Thyroid gland (tissue), 4 donors: Measurements from ENCODE around the gene CFP. TPM values are rescaled to one million over a fixed set of nuclear protein-coding genes. Genes with fewer than 3 reads are reported as not detected.
A peak's percentile ranks its signal among the peaks of the same experiment; 100 is the strongest.

ENCODE experiments used
- DNase-seq, 2 donors: peaks; one replicate each; pipeline ENCODE4 v3.0.0-alpha.2; 2019
- H3K27ac ChIP-seq, 3 donors: fragments of 200-600 bp; sonication (generic); 1 replicate in 2 of 3; 2 replicates in 1 of 3; pipeline ENCODE4 v1.5.1; 2016 to 2019; ENCODE audit warnings: mild to moderate bottlenecking in 1 of 3, moderate library complexity in 1 of 3
- H3K27me3 ChIP-seq: fragments of 200-600 bp; sonication (generic); one replicate; pipeline ENCODE4 v1.5.1; 2019
- H3K36me3 ChIP-seq, 2 donors: fragments of 200-600 bp; sonication (generic); one replicate each; pipeline ENCODE4 v1.5.1; 2016 to 2019
- H3K4me1 ChIP-seq, 2 donors: fragments of 200-600 bp; sonication (generic); one replicate each; pipeline ENCODE4 v1.5.1; 2017 to 2019
- H3K4me3 ChIP-seq, 3 donors: fragments of 200-600 bp; sonication (generic); replicated peaks in 1 of 3; 1 replicate in 2 of 3; 2 replicates in 1 of 3; pipeline ENCODE4 v1.5.1; 2016; ENCODE audit warnings: mild to moderate bottlenecking in 1 of 3
- H3K9me3 ChIP-seq: fragments of 200-600 bp; sonication (generic); one replicate; pipeline ENCODE4 v1.5.1; 2017
- POLR2A ChIP-seq, 2 donors: fragments of 450-650 bp; IDR thresholded peaks; one replicate each; pipeline ENCODE4 v1.6.1; 2017; ENCODE audit warnings: antibody characterized with exemption in 2 of 2, mild to moderate bottlenecking in 2 of 2, moderate library complexity in 1 of 2
- WGBS, 2 donors: methylation state at CpG; one replicate each; pipeline ENCODE4 v1.1.5; 2017; 5-methylcytosine and 5-hydroxymethylcytosine counted together
- intact Hi-C: fragments of 100-400 bp; cut with DNase I; formaldehyde crosslinking; loops from one replicate; pipeline ENCODE4 v1.15.1; 2023
- total RNA-seq, 4 donors: library from RNA; depleted of rRNA; stranded (reverse); fragments of >200 nt; gene quantifications; one replicate each; pipeline ENCODE4 v1.2.3, GENCODE V29; 2016
- TF ChIP-seq, protein P1 (sequence below), 6 experiments: fragments of 200-600 bp in 3 of 6; fragments of 450-650 bp in 3 of 6; sonication (generic) in 3 of 6; IDR thresholded peaks; one replicate each; pipeline ENCODE4 v1.5.1; 2016 to 2019; ENCODE audit warnings: antibody characterized with exemption in 6 of 6, mild to moderate bottlenecking in 2 of 6, inconsistent platforms in 1 of 6, moderate library complexity in 1 of 6

CFP gene
- total RNA-seq, 4 donors from 2014 or later, result 1.3 to 2.3 (median 1.6) TPM

- WGBS, 2 donors, result 0 to 4% methylated on average over 5 of the region's 13 CpGs
- H3K9me3 ChIP-seq, result no peaks in the 10 kb centered on the region
- no peaks in the 10 kb centered on the region for H3K4me1 ChIP-seq
- peak overlapping the region; percentile 72 to 87 (median 82) for H3K27ac ChIP-seq
- H3K36me3 ChIP-seq, result peaks cover 7 to 9% of the 10 kb centered on the region in 2 donors
- H3K4me3 ChIP-seq, result peak overlapping the region; percentile 26 to 53 (median 49)
- no peak for TF ChIP-seq POLR2A (IDR thresholded peaks at IDR 0.05)
- TF ChIP-seq, protein P1, sequence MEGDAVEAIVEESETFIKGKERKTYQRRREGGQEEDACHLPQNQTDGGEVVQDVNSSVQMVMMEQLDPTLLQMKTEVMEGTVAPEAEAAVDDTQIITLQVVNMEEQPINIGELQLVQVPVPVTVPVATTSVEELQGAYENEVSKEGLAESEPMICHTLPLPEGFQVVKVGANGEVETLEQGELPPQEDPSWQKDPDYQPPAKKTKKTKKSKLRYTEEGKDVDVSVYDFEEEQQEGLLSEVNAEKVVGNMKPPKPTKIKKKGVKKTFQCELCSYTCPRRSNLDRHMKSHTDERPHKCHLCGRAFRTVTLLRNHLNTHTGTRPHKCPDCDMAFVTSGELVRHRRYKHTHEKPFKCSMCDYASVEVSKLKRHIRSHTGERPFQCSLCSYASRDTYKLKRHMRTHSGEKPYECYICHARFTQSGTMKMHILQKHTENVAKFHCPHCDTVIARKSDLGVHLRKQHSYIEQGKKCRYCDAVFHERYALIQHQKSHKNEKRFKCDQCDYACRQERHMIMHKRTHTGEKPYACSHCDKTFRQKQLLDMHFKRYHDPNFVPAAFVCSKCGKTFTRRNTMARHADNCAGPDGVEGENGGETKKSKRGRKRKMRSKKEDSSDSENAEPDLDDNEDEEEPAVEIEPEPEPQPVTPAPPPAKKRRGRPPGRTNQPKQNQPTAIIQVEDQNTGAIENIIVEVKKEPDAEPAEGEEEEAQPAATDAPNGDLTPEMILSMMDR (IDR thresholded peaks at IDR 0.05), result no peak
- no peaks in the 10 kb centered on the region for H3K27me3 ChIP-seq
- intact Hi-C loops, result no loop called here
- no peak for DNase-seq
Observed at GRCh38 chrX:47658301-47658683, 28.6 kb upstream of the CFP start.

DNA sequence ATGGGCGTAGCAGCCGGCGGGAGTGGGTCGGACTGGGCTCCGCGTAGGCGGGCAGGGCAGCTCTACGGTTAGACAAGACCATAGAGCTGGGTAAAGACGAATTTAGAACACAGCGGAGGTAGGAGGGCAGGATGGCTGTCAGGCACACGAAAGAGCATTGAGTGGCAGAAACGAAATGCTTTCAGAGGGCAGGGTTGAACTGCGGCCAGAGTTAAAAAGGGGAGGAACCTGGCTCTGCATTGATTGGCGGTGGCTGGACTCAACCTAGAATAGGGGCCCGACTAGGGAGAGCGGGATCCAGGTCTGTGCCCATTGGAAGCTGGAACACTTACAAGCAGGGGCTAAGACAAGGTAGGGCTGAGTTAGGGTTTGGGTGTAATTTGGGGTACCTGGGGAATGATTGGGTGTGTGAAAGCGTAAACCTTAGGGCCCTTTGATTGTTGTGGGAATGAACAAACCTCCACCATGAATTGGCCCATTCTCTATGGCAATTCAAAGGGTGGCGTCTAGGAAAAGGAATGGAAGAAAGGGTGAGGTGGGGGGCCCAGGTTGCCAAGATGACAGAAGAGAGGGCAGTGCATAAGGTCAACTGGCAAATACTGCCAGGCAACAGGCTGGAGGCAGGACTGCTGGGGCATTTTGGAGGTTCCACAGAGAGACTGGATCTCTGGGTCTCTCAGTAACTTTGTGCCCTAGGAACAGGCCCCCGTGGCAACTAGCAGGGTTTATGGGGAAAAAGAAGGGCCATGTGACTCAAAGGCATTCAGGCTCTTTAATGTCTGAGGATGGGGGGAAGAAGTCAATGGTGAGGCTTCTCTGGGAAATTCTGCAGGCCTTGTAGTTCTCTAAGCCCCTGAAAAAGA lies 21.5 kb upstream of the CFP start:
- WGBS, 2 donors, result 25 to 31% methylated on average over 7 to 12 of the region's 19 CpGs

DNA sequence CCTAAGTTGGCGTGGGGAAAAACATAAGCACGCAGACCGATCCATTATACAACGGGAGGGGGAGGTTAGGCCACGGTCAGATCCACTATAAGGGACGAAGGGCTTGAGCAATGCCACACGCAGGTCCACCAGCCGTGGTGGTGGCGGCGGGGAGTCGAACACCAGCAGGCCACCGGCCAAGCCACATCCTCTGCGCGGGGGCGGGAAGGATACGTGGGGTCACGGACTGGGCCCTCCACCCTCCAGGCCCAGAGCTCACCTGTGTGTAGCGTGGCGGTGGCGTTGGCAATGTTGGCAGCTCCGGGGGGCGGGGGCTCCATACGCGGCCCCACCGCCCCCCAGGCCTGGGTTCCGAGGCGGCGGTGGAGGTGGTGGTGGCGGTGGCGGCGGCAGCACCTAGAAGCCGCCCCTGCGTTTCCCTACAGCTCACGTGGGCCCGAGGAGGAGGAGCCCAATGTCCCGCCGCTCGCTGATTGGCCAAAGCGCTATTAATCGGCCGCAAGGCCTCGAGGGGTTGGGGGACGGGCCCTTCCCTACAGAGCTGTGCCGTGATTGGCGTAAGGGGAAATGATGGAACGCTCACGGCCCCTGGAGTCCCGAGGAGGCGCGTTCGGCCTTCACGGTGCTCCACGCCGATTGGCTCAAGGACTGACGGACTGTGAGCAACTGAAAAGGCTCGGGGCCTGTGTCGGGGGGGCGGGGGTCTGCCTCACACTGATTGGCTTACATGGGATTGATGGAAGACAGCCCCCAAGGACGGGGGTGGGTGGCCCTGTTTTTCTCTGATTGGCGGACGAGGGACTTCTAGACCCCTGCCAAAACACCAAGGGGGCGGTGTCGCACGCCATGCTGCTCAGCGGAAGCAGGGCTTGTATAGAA lies 20.7 kb upstream of the CFP start, which contains the start of gene ELK1:
Gene ELK1, minus strand, starts transcription at position 400 of the 879 bp plus-strand sequence. CDS start 9,122 bp downstream, outside the sequence.
- peak; percentile 96 to 97 for DNase-seq
- Histone ChIP-seq H3K9me3 (no peaks in the 10 kb centered on the region), H3K4me1 (peaks cover 0 to 3% of the 10 kb centered on the region in 2 donors), H3K27me3 (no peaks in the 10 kb centered on the region), H3K27ac (peak within 1 kb of the TSS; percentile 55 to 75 (median 71)), H3K36me3 (no peaks in the 10 kb centered on the region), H3K4me3 (peak within 1 kb of the TSS in 2 of 3 donors; percentile 38 to 51)
- WGBS, 2 donors, result 0% methylated on average over 2 to 5 of the region's 65 CpGs
- intact Hi-C loops, result no loop called here
- TF ChIP-seq, protein P1 (IDR thresholded peaks at IDR 0.05), result no peak
- TF ChIP-seq POLR2A (IDR thresholded peaks at IDR 0.05), result peak in 1 of 2 donors; percentile 62

More for the DNA sequence above, 21.5 kb upstream of the CFP start:
- Histone ChIP-seq H3K9me3 (no peaks in the 10 kb centered on the region), H3K4me3 (peak overlapping the region in 2 of 3 donors; percentile 22 to 27), H3K27ac (peak overlapping the region; percentile 36 to 67 (median 65)), H3K4me1 (peaks cover 0 to 3% of the 10 kb centered on the region in 2 donors), H3K36me3 (no peaks in the 10 kb centered on the region), H3K27me3 (no peaks in the 10 kb centered on the region)
- DNase-seq, result no peak
- peak in 1 of 2 donors; percentile 1 for TF ChIP-seq POLR2A (IDR thresholded peaks at IDR 0.05)
- TF ChIP-seq, protein P1 (IDR thresholded peaks at IDR 0.05), result no peak
- intact Hi-C loops, result no loop called here

DNA sequence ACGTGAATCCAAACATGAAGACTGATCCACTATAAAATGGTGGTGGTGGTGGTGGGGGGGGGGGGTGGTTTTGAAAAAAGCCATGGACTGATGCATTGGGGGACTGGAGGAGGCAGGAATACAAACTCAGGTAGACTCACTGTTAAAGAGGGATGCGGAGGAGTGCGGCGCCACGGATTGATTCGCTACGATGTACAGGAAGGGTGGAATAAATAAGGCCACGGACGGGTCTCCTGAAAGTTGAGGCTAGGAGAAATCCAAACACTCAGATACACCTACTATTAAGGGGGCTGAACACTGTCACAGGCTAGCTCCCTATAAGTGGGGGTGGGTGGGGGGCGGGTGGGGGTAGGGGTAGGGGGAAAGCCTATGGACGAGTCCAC lies 20.0 kb upstream of the CFP start:
- no peak for DNase-seq
- Histone ChIP-seq H3K4me3 (peak overlapping the region in 1 of 3 donors; percentile 38), H3K9me3 (no peaks in the 10 kb centered on the region), H3K36me3 (no peaks in the 10 kb centered on the region), H3K27me3 (no peaks in the 10 kb centered on the region), H3K4me1 (peaks cover 0 to 3% of the 10 kb centered on the region in 2 donors), H3K27ac (peak overlapping the region in 2 of 3 donors; percentile 71 to 75)
- TF ChIP-seq POLR2A (IDR thresholded peaks at IDR 0.05), result no peak
- TF ChIP-seq, protein P1 (IDR thresholded peaks at IDR 0.05), result no peak
- intact Hi-C loops, result no loop called here
- WGBS, 2 donors, result 2% methylated on average over 9 to 10 of the region's 11 CpGs
